ENCODE measurements around the gene SERPINC1. TPM values are rescaled to one million over a fixed set of nuclear protein-coding genes. Genes with fewer than 3 reads are reported as not detected.
A peak's percentile ranks its signal among the peaks of the same experiment; 100 is the strongest.

Gene SERPINC1
- total and polyA plus RNA-seq, 9 of the 15 experiments (the other 6 are each of a cell fraction or from before 2014, with no cell fraction given), result 0.07 to 1.2 (median 0.50) TPM

- TF ChIP-seq ZNF609 (CRISPR knock-in tag; IDR thresholded peaks at IDR 0.05; ENCODE audit: borderline replicate concordance), result no peak
Measured at GRCh38 chr1:173861731-173862145, 55.4 kb downstream of the SERPINC1 start (continued).

GRCh38 chr1:173860065-173860464 lies 57.1 kb downstream of the SERPINC1 start:
- Histone ChIP-seq H3K9me3 (replicated peaks; ENCODE audit: control insufficient read depth, insufficient read depth, low read depth, low read length) (no peaks in the 10 kb centered on the region), H3K9me1 (ENCODE audit: control insufficient read depth, insufficient read depth, low read length) (peaks cover 2% of the 10 kb centered on the region), H3K9ac (ENCODE audit: insufficient read depth in 1 of 2, low read depth in 2 of 2, low read length in 2 of 2) (no peak overlapping the region), H3K4me2 (ENCODE audit: insufficient read depth, low read length) (no peak overlapping the region), H3K27me3 (ENCODE audit: control insufficient read depth in 2 of 2, insufficient read depth in 2 of 2, low read length in 2 of 2) (no peaks in the 10 kb centered on the region), H2AFZ (ENCODE audit: low read depth, low read length) (no peak overlapping the region), H3K4me3 (no peak overlapping the region), H3K27ac (ENCODE audit: extremely low read depth, low read depth, low read length) (no peak overlapping the region), H3K36me3 (ENCODE audit: control insufficient read depth, insufficient read depth, low read length) (peaks cover 71% of the 10 kb centered on the region), H4K20me1 (replicated peaks; ENCODE audit: control insufficient read depth, insufficient read depth, low read length) (peaks cover 24% of the 10 kb centered on the region), H3K4me1 (replicated peaks in 1 of 2; ENCODE audit: control insufficient read depth in 2 of 2, insufficient read depth in 2 of 2, low read length in 2 of 2) (peaks cover 0 to 3% of the 10 kb centered on the region in 2 experiments; a peak in 2 of 5 replicates), H3K79me2 (ENCODE audit: control insufficient read depth, insufficient read depth, low read length) (peaks cover 18% of the 10 kb centered on the region)
- FAIRE-seq (no peak), DNase-seq (ENCODE audit: extremely low read depth in 1 of 4, low spot score in 3 of 4) (no peak), ATAC-seq (no peak)
- WGBS (ENCODE audit: insufficient coverage, low coverage, missing lambda C conversion rate), result 85% methylated on average over 1 of the region's 1 CpG
- intact Hi-C loops (cut with micrococcal nuclease), result no loop called here
- BruUV-seq (replicated peaks), result no TSS peak
- POLR2A ChIA-PET, result interaction anchor here (0.6 to 9.7 kb wide), 7 partner anchors 6 to 1265 kb away, joined by 4 to 183 read pairs (median 12); partner anchors contain the start of genes CENPL, DARS2, GAS5 and ZBTB37
- CTCF ChIA-PET (ENCODE audit: low intra/inter-chr PET ratio), result no interaction called here
- in situ Hi-C loops (cut with MboI), result no loop called here
- TF ChIP-seq ATF1 (CRISPR knock-in tag; IDR thresholded peaks at IDR 0.05) (no peak), ATF1 (tag; IDR thresholded peaks at IDR 0.05) (no peak), RBFOX2 (IDR thresholded peaks at IDR 0.05; ENCODE audit: low read depth, low read length) (peak; percentile 14; the same call in 1 of the 2 replicates), PHF21A (IDR thresholded peaks at IDR 0.05; ENCODE audit: borderline replicate concordance, low read depth) (no peak), ZNF263 (CRISPR knock-in tag; IDR thresholded peaks at IDR 0.05; ENCODE audit: borderline replicate concordance) (no peak), FOXP1 (CRISPR knock-in tag; IDR thresholded peaks at IDR 0.05) (no peak), POLR2H (tag; IDR thresholded peaks at IDR 0.05; ENCODE audit: low read depth) (0 out of 2 replicates have a peak, but pooled peaks have one; percentile 11), ID3 (CRISPR knock-in tag; IDR thresholded peaks at IDR 0.05) (no peak), ID3 (tag; IDR thresholded peaks at IDR 0.05) (no peak), TAF15 (IDR thresholded peaks at IDR 0.05; ENCODE audit: low read depth, low read length) (no peak), ARID3A (IDR thresholded peaks at IDR 0.05; ENCODE audit: borderline replicate concordance, low read depth, low read length) (no peak)

All from K562 (cell line).